ENCODE data around the gene GRPR.
"Not testable (repeated sequence)": the region's sequence is repeated elsewhere in the genome, so short reads cannot be mapped to it uniquely, and the experiment has no call there.

GRPR gene

GRCh38 chrX:16177260-16177659, 53.9 kb downstream of the GRPR start:
- no peak for DNase-seq (ENCODE audit: insufficient read length, low spot score)
- no peak for TF ChIP-seq CTCF (IDR thresholded peaks at IDR 0.05; ENCODE audit: insufficient read depth, missing control alignments)
- FAIRE-seq: no peak

- not testable (repeated sequence) for FAIRE-seq; DNase-seq (ENCODE audit: insufficient read length, low spot score)
Measured at GRCh38 chrX:16183843-16184242, 60.5 kb downstream of the GRPR start.

GRCh38 chrX:16185725-16186136, 62.4 kb downstream of the GRPR start:
- no peak for DNase-seq (ENCODE audit: insufficient read length, low spot score)

GRCh38 chrX:16186380-16187007, 63.1 kb downstream of the GRPR start:
- DNase-seq (ENCODE audit: insufficient read length, low spot score) (no peak), FAIRE-seq (no peak)
- TF ChIP-seq CTCF (IDR thresholded peaks at IDR 0.05; ENCODE audit: insufficient read depth, missing control alignments): no peak

More at GRCh38 chrX:16185725-16186136, 62.4 kb downstream of the GRPR start:
- FAIRE-seq: no peak
- no peak for TF ChIP-seq CTCF (IDR thresholded peaks at IDR 0.05; ENCODE audit: insufficient read depth, missing control alignments)

GRCh38 chrX:16187024-16187760, 63.8 kb downstream of the GRPR start:
- FAIRE-seq: no peak
- TF ChIP-seq CTCF (IDR thresholded peaks at IDR 0.05; ENCODE audit: insufficient read depth, missing control alignments): no peak
- DNase-seq (ENCODE audit: insufficient read length, low spot score): no peak

- no peak for TF ChIP-seq CTCF (IDR thresholded peaks at IDR 0.05; ENCODE audit: insufficient read depth, missing control alignments)
- FAIRE-seq: no peak
- DNase-seq (ENCODE audit: insufficient read length, low spot score): no peak
Measured at GRCh38 chrX:16188687-16189086, 65.3 kb downstream of the GRPR start.

GRCh38 chrX:16191605-16192004, 68.2 kb downstream of the GRPR start:
- FAIRE-seq (no peak), DNase-seq (ENCODE audit: insufficient read length, low spot score) (no peak)
- TF ChIP-seq CTCF (IDR thresholded peaks at IDR 0.05; ENCODE audit: insufficient read depth, missing control alignments): no peak

All from D721Med (cell line).